Adrenal gland (tissue), 12 donors: ENCODE measurements around the gene TMEM245. TPM values are rescaled to one million over a fixed set of nuclear protein-coding genes. Genes with fewer than 3 reads are reported as not detected.

ENCODE experiments used
- DNase-seq, 7 donors: peaks; one replicate each; pipeline ENCODE4 v3.0.0-alpha.2; 2019 to 2020
- H3K27ac ChIP-seq, 5 donors: fragments of 200-600 bp; sonication (generic) in 4 of 5; 1 replicate in 3 of 5; 2 replicates in 2 of 5; pipeline versions ENCODE4 v1.5.1 to v1.8.0; 2016 to 2020; ENCODE audit warnings: mild to moderate bottlenecking in 1 of 5
- H3K27me3 ChIP-seq: fragments of 200-600 bp; 2 replicates; pipeline ENCODE4 v1.8.0; 2021
- H3K36me3 ChIP-seq, 2 donors: fragments of 200-600 bp; replicated peaks in 1 of 2; 1 replicate in 1 of 2; 2 replicates in 1 of 2; pipeline versions ENCODE4 v1.5.1 to v1.8.0; 2018 to 2022
- H3K4me1 ChIP-seq, 2 donors: fragments of 200-600 bp; replicated peaks in 1 of 2; 1 replicate in 1 of 2; 2 replicates in 1 of 2; pipeline versions ENCODE4 v1.5.1 to v1.8.0; 2018 to 2021
- H3K4me3 ChIP-seq, 4 donors: fragments of 200-600 bp; sonication (generic) in 3 of 4; one replicate each; pipeline ENCODE4 v1.5.1; 2016 to 2018
- H3K9me3 ChIP-seq, 3 donors: fragments of 200-600 bp; sonication (generic) in 1 of 3; replicated peaks in 1 of 3; 1 replicate in 2 of 3; 2 replicates in 1 of 3; pipeline versions ENCODE4 v1.5.1 to v1.8.0; 2016 to 2021
- POLR2A ChIP-seq, 2 donors: fragments of 450-650 bp; IDR thresholded peaks; one replicate each; pipeline ENCODE4 v1.6.1; 2017; ENCODE audit warnings: antibody characterized with exemption in 2 of 2, mild to moderate bottlenecking in 2 of 2, moderate library complexity in 1 of 2
- WGBS, 4 donors: extraction: QIAGEN DNeasy Blood & Tissue Kit in 2 of 4; methylation state at CpG; one replicate each; pipeline versions ENCODE4 v1.1.5 to v1.1.7; 2013 to 2017; 5-methylcytosine and 5-hydroxymethylcytosine counted together
- intact Hi-C, 2 donors: fragments of 100-400 bp; cut with DNase I; formaldehyde crosslinking; loops; one replicate each; pipeline versions ENCODE4 v1.14.1 to v1.15.0; 2022 to 2023
- polyA plus RNA-seq, 3 donors: library from polyadenylated mRNA; stranded (reverse); fragments of 200-250 nt in 2 of 3; fragments of 350-450 nt in 1 of 3; fragmentation: Illumina TruSeq in 1 of 3; extraction: RNeasy Lipid Tissue Mini Kit (QIAGEN cat#74804) in 1 of 3; gene quantifications; one replicate each; pipeline ENCODE4 v1.2.3, GENCODE V29; 2013 to 2014
- total RNA-seq, 9 donors: library from RNA; depleted of rRNA in 4 of 9; stranded (reverse); fragments of >200 nt in 4 of 9; fragments of 120-200 nt in 1 of 9; fragmentation: NEBNext Ultra II Directional in 1 of 9; extraction: Animal tissue kit (Norgen Biotek cat#: 25700) in 1 of 9; gene quantifications; one replicate each; pipeline versions ENCODE4 v1.1.0 to v1.2.4, GENCODE V29; 2013 to 2023
- TF ChIP-seq, protein P1 (sequence below), 6 experiments: fragments of 450-650 bp in 4 of 6; fragments of 200-600 bp in 2 of 6; sonication (generic) in 1 of 6; IDR thresholded peaks; 1 replicate in 5 of 6; 2 replicates in 1 of 6; pipeline versions ENCODE4 v1.5.1 to v1.8.0; 2016 to 2021; ENCODE audit warnings: antibody characterized with exemption in 6 of 6, mild to moderate bottlenecking in 2 of 6, moderate library complexity in 1 of 6
- donor health status: healthy with polysubstance abuse.
- donor health status: Bipolar disorder and iron deficiency.
- donor health status: DM: yes; HTN: yes; CAD: no.
- donor health status: DM: no; HTN: no; CAD: no.
- donor health status: DM: no; HTN: no; CAD: no.
- donor health status: DM: yes; HTN: yes; CAD: no.

The TMEM245 gene
- total and polyA plus RNA-seq, 12 donors: 23.6 to 363 (median 143) TPM

GRCh38 chr9:109162677-109163076 lies 42.9 kb upstream of the TMEM245 start:
- no peaks in the 10 kb centered on the region for H3K27me3 ChIP-seq
- no peak overlapping the region for H3K4me3 ChIP-seq
- DNase-seq: no peak
- H3K36me3 ChIP-seq: no peaks in the 10 kb centered on the region
- no peaks in the 10 kb centered on the region for H3K9me3 ChIP-seq
- TF ChIP-seq POLR2A (IDR thresholded peaks at IDR 0.05): no peak
- TF ChIP-seq, protein P1, sequence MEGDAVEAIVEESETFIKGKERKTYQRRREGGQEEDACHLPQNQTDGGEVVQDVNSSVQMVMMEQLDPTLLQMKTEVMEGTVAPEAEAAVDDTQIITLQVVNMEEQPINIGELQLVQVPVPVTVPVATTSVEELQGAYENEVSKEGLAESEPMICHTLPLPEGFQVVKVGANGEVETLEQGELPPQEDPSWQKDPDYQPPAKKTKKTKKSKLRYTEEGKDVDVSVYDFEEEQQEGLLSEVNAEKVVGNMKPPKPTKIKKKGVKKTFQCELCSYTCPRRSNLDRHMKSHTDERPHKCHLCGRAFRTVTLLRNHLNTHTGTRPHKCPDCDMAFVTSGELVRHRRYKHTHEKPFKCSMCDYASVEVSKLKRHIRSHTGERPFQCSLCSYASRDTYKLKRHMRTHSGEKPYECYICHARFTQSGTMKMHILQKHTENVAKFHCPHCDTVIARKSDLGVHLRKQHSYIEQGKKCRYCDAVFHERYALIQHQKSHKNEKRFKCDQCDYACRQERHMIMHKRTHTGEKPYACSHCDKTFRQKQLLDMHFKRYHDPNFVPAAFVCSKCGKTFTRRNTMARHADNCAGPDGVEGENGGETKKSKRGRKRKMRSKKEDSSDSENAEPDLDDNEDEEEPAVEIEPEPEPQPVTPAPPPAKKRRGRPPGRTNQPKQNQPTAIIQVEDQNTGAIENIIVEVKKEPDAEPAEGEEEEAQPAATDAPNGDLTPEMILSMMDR (IDR thresholded peaks at IDR 0.05): no peak
- no peak overlapping the region for H3K27ac ChIP-seq
- intact Hi-C loops: no loop called here
- 58 to 89% (median 79%) methylated on average over 3 of the region's 3 CpGs for WGBS, 4 donors
- no peaks in the 10 kb centered on the region for H3K4me1 ChIP-seq

- Histone ChIP-seq H3K9me3 (no peaks in the 10 kb centered on the region), H3K4me1 (no peaks in the 10 kb centered on the region), H3K27me3 (no peaks in the 10 kb centered on the region), H3K36me3 (no peaks in the 10 kb centered on the region), H3K27ac (no peak overlapping the region), H3K4me3 (no peak overlapping the region)
- intact Hi-C loops: no loop called here
- DNase-seq: no peak
- TF ChIP-seq POLR2A (IDR thresholded peaks at IDR 0.05): no peak
- WGBS, 4 donors: 78 to 96% (median 90%) methylated on average over 3 of the region's 3 CpGs
Observed at GRCh38 chr9:109161471-109161870, 41.7 kb upstream of the TMEM245 start.

- Histone ChIP-seq H3K4me1 (no peaks in the 10 kb centered on the region), H3K27ac (no peak overlapping the region), H3K36me3 (no peaks in the 10 kb centered on the region), H3K27me3 (no peaks in the 10 kb centered on the region), H3K4me3 (no peak overlapping the region), H3K9me3 (no peaks in the 10 kb centered on the region)
- intact Hi-C loops: no loop called here
- DNase-seq: no peak
- 90 to 94% (median 92%) methylated on average over 4 of the region's 4 CpGs for WGBS, 4 donors
- TF ChIP-seq, protein P1 (IDR thresholded peaks at IDR 0.05): no peak
- TF ChIP-seq POLR2A (IDR thresholded peaks at IDR 0.05): no peak
Observed at GRCh38 chr9:109159583-109159982, 39.8 kb upstream of the TMEM245 start.

DNA sequence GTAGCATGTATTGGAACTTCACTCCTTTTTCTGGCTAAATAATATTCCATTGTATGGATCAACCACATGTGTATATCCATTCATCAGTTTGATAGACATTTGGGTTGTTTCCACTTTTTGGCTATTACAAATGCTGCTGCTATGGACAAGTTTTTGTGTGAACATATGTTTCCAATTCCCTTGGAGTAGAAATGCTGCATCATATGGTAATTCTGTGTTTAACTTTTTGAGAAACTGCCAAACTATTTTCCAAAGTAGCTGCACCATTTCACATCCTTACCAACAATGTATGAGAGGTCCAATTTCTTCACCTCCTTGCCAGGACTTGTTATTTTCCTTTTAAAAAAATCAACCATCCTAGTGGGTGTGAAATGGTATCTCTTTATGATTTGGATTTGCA lies 38.9 kb upstream of the TMEM245 start:
- no peaks in the 10 kb centered on the region for H3K27me3 ChIP-seq

GRCh38 chr9:109156708-109157107 lies 37.0 kb upstream of the TMEM245 start:
- Histone ChIP-seq H3K4me3 (no peak overlapping the region), H3K27ac (no peak overlapping the region), H3K4me1 (no peaks in the 10 kb centered on the region), H3K27me3 (no peaks in the 10 kb centered on the region), H3K36me3 (no peaks in the 10 kb centered on the region), H3K9me3 (no peaks in the 10 kb centered on the region)
- TF ChIP-seq, protein P1 (IDR thresholded peaks at IDR 0.05): no peak
- no peak for TF ChIP-seq POLR2A (IDR thresholded peaks at IDR 0.05)
- WGBS, 4 donors: 86 to 91% (median 87%) methylated on average over 8 of the region's 8 CpGs
- intact Hi-C loops: no loop called here
- DNase-seq: no peak

More for the DNA sequence above, 38.9 kb upstream of the TMEM245 start:
- intact Hi-C loops: no loop called here
- Histone ChIP-seq H3K4me1 (no peaks in the 10 kb centered on the region), H3K36me3 (no peaks in the 10 kb centered on the region), H3K4me3 (no peak overlapping the region), H3K9me3 (no peaks in the 10 kb centered on the region), H3K27ac (no peak overlapping the region)
- no peak for DNase-seq
- TF ChIP-seq, protein P1 (IDR thresholded peaks at IDR 0.05): no peak
- TF ChIP-seq POLR2A (IDR thresholded peaks at IDR 0.05): no peak
